Ammon's horn (tissue), 1 donor: ENCODE results near the gene CEP128.
A peak's percentile ranks its signal among the peaks of the same experiment; 100 is the strongest.

ENCODE experiments used
- DNase-seq: peaks from one replicate; pipeline ENCODE4 v3.0.0-alpha.2; 2016; ENCODE audit warnings: low spot score

The CEP128 gene

DNA sequence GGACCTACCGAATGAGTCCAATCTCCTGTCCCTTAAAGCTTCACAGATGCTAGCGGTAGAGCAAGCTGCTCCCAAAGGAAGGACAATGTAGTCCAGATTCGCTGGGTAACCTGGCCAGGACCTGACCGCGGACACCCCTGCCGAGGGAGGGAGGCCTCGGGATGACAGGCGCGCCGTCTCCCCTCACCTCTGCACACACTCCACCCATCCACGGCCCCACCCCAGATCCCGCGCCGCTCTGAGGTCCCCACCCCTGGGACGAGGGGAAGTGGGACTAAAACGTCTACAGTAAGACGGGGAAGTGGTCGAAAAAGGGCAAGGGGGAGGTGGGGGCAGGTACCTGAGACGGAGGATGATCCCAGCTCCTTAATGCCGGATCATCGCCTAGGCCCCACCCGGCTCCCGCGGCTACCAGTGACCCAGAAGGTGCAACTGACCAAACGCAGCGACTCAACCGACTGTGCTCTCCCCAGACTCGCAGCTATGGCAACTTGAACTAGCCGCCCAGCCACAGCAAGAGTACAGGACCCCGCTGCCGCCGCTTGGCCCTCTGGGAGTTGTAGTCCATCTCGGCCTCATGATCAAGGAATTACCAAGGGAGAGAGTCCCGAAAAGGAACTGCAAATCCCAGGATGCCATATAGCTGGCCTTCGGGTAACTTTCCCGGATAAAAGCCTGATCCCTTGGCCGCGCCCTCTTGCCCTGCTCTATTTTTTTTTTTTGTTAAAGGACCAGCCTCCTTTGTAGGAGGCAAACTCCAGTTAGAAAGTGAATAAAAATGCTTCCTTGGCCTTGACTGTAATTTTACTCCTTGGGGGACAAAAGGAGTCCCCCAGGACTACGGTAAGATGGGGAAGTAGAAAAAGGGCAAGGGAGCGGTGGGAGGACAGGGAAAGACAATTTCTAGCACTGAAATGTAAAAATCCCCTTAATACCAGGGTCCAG, at the start of gene CEP128:
TSS of gene CEP128 (minus strand) at position 498 of the 945 bp plus-strand sequence.
- peak; percentile 98 for DNase-seq

DNA sequence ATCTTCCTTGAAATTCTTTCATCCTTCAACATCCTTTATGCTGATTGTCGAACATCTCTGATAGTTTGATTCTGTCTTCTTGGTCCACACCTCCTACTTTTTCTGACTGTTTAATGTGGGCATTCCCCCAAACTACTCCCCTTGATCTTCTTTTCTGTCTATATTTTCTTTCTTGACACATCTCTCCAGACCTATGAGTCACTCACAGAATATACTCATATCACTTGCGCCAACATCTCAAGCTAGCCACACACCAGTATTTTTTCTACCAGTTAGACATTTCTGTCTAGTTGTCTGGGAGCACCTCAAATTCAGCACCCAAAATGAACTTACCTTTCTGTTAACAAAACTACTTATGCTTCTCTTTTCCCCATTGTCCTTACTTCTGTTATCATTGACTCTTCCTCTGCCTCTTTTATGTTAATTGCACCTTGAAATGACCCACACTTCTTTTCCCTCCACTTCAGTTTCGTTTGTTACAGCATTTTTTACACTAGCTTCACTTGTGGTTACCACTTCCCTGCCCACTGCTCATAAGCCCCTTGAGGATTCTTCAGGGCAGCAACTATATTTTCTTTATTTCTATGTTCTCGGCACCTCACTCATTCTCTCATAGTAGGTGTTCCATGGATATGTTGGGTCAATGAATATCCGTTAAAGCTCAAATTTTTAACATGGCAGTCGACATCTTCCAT, 47.3 kb upstream of the CEP128 start:
- DNase-seq: no peak

DNA sequence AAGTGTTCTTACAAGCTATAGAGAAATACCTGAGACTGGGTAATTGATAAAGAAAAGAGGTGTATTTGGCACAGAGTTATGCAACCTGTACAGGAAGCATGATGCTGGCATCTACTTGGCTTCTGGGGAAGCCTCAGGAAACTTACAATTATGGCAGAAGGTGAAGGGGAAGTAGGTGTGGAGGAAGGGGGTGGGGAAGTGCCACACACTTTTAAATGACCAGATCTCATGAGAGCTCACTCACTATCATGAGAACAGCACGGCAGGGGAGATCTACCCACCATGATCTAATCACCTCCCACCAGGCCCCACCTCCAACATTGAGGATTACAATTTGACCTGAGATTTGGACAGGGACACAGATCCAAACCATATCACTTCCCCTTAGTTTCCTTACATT, 46.7 kb upstream of the CEP128 start:
- no peak for DNase-seq

DNA sequence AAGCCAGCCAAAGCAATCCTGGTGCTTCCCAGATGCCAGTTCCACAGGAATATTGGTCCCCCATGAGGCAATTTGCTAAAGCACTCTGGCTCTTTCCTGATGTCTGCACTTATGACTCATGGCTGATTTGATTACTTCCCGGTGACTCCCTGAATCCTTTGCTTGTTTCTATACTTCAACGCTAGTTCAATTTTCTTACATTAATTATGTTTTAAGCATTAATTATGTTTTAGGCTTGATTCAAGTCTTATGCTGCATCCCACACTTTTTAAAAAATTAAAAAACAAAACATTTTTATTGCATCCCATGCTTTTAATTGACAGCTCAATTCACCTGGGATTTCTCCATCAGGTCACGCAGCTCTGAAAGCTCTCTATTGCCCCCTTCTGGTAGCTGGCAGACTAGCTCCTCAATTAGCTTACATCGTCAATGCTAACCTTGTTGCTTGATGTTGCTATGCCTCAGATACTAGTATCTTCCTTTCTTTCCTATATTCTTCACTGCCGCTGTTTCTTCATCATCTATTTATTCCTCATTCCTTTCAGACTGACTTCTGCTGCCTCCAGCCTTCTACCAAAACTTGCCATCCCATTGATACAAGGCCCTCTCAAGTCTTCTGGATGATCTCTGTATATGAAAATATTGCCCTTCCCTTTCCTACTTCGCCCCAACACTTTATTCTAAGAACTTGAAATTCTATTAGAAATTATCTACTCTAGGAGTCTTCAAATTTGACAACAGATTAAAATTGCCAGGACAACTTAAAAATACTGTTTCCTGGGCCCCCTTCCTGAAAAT, 45.9 kb upstream of the CEP128 start:
- DNase-seq: peak; percentile 81

DNA sequence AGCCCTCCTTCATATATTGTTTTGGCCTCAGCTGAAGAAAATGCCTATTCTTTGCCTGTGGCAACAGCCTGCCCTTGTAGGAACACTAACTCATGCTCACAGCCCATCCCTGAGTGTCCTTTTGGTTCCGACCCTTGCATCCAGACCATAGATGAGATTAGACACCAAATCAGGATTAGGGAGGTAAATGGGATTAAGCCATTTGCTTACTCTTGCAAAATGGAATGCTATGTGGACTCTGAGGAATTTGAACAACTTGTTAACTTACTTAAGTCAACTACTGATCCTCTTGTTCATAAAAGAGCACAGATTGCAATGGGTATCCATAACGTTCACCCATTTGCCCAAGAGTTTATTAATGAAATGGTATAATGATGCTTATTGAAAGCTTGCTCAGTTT, 41.2 kb upstream of the CEP128 start:
- no peak for DNase-seq

DNA sequence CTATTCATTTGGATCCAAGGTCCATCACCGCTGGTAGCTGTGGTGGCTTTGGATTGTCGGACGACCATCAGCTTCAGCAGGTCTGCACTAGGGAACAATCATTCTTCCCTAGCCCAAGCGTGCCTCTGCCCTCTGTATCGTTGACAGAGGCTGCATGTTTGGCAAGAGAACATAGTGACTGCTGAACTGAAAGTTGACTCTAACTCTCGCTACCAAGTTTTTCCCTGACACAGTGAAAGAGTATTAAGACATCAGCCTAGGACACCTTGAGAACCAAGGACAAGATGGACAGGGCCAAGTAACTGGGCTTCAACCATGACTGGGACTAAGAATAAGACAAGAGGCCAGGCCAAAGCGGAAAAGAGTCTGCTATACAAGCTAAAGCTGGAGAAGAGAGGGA, 40.1 kb upstream of the CEP128 start:
- no peak for DNase-seq

DNA sequence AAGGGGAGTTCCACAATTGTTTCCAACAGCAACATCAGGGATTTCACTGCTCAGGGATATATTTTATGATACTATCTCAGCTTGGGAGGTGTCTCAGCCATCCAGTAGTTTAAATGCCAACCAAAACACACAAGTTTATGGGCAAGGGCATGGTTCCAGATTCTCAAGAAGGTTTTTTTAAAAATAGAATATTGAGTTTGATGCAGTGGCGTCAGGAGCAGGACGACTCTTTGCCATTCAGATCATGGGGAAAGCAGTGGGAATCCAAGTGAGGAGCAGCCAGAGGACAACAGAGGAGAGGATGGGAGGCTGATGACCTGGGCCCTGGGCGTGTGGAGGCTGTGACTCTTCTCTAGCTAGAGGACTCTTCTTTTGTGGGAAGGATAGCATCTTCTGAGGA, 39.6 kb upstream of the CEP128 start:
- no peak for DNase-seq

DNA sequence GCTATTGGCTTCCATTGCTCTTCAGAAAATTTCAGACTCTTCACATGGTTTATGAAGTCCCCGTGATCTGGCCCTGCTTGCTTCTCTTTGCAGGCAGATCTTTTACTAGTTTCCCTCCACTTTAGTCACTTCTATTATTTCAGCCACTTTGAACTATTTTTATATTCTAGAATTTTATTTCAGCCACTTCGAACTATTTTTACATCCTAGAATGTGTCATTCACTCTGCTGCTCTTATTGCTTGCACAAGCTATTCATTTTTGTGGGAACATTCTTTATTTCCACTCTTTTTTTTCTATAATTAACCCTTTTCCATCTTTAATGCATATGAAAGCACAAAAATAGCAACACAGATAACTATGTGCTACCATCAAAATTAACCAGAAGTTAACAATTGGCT, 38.4 kb upstream of the CEP128 start:
- no peak for DNase-seq

DNA sequence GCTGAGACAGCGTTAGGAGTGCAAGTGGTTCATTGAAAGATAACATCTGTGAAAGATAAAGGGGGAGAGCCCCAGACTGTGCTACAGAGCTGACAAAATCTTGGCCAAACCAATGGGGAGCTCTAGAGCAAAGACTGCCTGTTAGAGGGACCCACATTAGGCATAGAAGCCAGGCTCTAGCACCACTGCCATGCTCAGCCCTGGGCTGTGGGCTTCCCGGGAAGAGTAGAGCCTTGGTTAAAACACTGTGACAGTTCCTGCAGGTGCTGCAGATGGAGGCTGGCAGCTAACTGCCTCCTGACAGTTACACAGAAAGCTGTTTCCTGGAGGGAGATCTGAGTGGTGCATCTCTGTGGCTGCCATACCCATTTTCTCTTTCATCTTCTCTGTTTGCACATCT, 36.9 kb upstream of the CEP128 start:
- DNase-seq: no peak

DNA sequence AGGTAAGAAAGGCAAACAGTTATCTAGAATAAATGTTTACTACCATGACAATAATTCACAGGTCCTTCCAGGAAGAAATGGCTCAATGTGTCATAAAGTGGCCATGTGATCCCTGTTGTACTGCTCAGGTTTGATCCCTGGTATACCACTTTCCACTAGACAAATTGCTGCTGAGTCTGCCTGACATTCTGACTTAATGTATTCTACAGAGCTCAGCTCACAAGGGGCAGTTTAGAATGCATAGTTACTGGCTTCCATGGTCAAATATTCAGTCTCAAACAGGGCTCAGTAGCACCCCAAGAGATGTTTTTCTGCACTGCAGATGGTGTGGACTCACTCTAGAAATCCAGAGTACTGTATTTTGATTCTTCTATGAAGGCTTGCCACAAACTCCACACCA, 35.7 kb upstream of the CEP128 start:
- no peak for DNase-seq

DNA sequence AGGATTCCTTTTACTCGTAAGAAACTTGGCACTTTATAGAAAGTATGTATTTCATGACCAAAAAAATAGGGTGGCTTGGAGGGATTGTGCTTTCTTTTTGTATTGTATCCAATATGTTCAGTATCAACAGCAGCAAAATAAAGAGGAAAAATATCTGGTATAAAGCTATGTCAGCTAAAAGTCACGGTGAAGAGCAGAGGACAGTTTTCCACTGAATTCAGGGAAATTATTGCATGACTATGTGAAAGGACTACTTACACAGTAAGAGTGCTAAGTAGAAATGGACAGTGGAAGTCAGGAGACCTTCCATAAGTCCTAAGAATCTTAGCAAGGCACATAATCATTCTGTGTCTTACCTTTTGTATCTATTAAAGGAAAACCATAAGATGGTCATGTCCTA, 33.1 kb upstream of the CEP128 start:
- no peak for DNase-seq

DNA sequence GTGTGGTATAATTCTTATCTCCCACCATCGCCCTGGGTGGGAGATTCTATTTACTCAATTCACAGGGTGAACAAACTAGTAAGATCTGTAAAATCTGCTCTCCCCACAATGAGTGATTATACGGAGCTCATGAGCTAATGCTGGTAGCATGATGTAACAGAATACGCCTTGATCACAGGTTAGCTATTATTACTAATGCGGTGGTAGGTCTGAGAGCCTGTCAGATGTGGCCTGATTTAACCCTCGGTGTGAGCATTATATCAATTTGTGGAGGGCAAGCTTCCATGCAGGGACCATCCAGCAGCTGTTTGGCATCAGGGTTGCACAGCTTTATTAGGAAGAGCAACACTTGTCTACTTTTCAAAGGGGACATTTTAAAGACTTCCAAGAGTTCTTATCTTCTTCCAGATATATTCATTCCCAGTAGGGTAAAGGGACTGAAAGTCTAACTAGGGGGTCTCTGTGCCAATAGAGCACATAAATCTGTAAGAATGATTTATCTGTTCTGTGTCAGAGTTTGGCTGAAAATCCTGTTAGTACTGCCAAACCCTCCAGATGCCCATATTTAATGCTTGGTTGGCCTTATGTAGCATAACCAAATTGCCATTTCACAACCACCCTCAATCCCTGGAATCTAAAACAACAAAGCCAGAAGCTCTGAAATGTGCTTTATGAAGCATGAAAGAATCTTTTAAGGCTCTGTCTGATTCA, 32.5 kb upstream of the CEP128 start:
- DNase-seq: peak; percentile 47

DNA sequence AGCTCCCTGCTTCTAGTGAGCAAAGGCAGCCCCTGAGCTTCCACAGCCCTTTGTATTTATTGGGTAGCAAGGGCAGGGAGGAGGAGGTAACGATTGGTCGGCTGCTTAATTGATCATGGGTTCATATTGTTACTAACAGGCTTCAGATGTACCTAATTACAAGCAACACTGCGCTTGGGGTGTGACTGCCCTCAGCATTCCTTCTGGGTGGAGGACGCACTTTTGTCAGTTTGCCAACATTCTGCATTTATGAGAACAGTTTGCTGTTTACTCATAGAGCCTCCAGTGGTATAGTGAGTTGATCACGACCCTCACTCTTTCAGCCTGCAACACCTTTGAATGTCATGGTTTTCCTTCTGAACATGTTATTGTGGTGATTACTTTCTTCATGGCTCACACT, 23.5 kb upstream of the CEP128 start:
- DNase-seq: no peak

DNA sequence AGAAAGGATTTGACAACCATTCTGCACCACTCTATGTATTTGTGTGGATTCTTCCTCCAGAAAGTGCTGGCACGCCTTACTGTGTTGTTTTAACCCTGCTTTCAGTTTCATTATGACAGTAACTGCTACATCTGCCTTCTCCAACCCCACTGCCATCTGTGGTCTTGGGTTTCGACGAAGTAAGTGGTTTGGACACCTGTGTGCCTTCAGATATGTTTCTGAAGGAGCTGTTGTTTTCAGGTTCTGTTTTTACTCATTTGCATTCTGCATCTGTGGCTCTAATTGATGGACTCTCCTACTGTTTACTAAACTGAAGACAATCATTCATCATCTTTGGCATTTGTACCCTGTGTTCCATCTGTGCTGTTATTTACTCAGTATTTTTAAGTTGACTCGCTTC, 18.0 kb upstream of the CEP128 start:
- peak; percentile 49 for DNase-seq

DNA sequence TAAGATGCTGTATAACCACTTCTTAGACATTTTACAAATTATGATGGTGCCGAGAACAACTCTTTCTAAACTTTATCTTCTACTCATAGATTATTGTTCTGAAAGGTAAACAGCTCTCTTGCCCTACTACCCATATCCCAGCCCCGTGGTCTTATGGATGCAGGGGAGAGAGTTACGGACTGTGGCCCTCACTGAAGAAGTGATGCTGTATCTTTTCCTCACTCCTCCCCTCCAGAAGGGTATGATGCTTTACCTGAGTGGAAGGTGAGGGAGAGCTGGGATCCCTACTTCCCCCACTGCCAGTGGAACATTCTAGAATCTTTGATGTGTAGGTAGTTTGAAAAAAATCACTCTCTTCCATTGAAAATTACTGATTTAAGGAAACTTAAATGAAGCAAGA, 17.4 kb upstream of the CEP128 start:
- DNase-seq: no peak

DNA sequence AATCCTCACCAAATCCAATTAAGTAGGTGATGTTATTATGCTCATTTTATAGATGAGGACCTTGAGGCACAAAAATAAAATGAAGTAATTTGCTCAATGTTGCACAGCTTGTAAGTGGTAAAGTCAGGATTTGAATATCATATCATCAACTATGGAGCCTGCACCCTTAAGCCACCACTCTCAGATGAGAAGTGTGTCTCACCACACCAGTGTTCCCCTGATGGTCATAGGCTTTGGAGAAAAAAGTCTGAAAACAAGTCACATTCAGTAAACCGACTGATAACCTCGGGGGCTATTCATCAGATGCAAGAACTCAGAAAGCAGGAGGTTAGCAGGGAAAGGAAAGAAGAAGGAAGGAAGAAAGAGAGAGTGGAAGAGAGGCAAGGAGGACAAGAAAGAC, 16.7 kb upstream of the CEP128 start:
- DNase-seq: no peak

DNA sequence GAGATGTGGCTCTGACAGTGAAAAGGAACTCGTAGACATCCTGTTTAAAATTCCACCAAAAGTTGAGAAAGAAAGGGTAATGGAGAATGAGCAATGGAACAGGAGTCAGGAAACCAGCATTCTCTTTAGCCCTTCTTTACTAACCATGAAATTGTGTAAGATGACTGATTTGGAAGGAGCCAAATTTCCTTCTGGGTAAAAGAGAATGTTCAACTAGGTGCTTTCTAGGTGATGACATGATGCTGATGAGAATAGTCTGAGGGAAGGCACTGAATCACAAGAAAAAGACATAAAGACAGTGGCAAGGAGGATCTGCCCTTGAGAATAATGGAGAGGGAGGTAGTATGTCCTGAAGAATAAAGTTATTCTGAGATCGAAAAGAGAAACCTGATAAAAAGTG, 16.1 kb upstream of the CEP128 start:
- DNase-seq: no peak

DNA sequence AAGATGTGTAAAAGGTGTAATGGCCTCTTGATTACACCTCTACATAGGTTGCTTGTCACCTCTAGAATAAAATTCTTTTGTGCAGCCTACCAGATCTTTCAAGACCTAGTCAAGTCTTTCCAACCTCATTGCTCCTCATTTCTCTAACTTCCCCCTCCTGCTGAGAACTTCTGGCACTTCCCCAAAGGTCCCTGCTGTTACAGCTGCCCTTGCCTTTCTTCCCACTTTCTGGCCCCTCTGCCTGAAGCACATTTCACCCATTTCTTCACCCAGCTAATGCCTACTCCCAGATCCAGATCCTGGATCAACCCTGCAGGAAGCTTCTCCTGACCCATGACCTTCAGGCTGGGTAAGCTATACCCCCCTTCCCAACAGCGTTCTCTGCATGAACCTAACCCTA, 15.4 kb upstream of the CEP128 start:
- DNase-seq: peak; percentile 43

DNA sequence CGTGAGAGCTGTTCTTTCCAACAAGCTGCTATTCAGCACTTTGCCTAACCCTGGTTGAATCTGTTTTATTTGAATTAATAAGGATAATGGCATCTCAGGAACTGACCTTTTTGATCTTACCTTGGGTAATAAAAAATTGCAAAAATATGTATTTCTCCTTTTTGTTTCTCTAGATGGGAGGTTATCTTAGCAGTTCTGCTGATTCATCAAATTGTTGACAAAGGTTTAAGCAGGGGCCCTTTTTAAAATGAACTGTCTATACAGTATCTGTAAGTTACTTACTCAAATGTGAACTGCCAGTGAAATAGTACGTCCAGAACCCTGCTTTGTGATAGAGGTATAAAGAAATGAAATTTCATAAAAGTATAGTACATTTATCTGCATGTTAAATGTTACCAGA, 14.6 kb upstream of the CEP128 start:
- DNase-seq: no peak

DNA sequence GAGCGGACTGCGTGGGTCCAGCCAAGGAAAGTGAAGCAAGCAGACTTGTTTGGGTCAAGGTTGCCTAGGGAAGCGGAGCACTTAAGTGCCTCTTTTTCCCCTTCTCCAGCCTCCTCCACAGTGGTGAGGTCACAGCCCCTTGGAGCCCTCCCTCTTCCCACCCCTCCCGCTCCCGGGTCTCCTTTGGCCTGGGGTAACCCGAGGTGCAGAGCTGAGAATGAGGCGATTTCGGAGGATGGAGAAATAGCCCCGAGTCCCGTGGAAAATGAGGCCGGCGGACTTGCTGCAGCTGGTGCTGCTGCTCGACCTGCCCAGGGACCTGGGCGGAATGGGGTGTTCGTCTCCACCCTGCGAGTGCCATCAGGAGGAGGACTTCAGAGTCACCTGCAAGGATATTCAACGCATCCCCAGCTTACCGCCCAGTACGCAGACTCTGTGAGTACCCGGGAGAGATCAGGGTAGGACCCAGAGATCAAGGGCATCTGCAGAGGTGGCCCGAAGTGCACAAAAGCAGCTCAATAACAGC, 13.9 kb upstream of the CEP128 start, which contains the start of gene TSHR:
TSS of gene TSHR (plus strand) at position 206 of the 526 bp plus-strand sequence. CDS start at position 266, 60 bp downstream.
- DNase-seq: no peak

DNA sequence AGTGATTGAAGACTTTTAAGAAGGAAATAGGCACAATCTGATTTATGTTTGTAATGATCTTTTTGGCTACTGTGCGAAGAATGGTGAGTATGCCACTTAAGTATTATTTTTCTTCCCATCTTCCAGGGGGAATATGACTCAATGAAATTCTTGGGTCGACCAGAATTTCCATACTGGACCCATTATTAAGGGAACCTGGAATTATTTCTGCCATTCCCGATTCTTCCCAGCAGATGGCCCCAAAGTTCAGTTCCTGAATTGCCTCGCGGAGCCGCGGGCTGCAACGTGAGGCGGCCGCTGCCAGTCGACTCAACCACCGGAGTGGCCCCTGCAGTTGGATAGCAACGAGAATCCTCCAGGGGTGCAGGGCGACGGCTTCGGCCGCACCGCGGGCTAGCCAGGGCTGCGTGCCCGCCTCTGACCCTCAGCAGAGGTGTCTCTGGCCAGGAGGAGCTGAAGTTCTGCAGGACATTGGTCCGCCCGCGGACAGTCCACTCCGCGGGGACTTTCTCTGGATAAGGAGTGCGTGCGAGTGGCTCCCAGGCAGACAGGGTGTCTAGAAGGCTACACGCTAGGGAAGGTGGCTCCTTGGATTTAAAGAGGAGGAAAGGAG, 13.3 kb upstream of the CEP128 start:
- peak; percentile 83 for DNase-seq
